ENCODE data around the gene GKN1. TPM values are rescaled to one million over a fixed set of nuclear protein-coding genes. Genes with fewer than 3 reads are reported as not detected.

GKN1 gene
- total and polyA plus RNA-seq, 2 of the 8 experiments (the other 6 are each of a cell fraction or from before 2014, with no cell fraction given) = not detected

GRCh38 chr2:68939962-68940361 is 34.5 kb upstream of the GKN1 start:
- FAIRE-seq (no peak), DNase-seq (ENCODE audit: low read depth in 1 of 2, low spot score in 2 of 2) (no peak)
- ChIA-PET CTCF (ENCODE audit: partially characterized antibody) (interaction anchor here (0.7 to 1.3 kb wide), 2 partner anchors 9 to 103 kb away, joined by 3 read pairs; no protein-coding TSS in a partner anchor), POLR2A (ENCODE audit: partially characterized antibody) (no interaction called here)
- Histone ChIP-seq H2BK120ac (replicated peaks; ENCODE audit: low read depth, low read length) (no peak overlapping the region), H3K4me1 (replicated peaks in 1 of 4; ENCODE audit: control insufficient read depth in 3 of 4, insufficient read depth in 4 of 4, low read length in 3 of 4) (peaks cover 0 to 6% (median 5%) of the 10 kb centered on the region in 4 experiments; a peak in 3 of 7 replicates), H3K14ac (ENCODE audit: insufficient read length) (no peak overlapping the region), H3K79me1 (ENCODE audit: low read depth, low read length) (no peaks in the 10 kb centered on the region), H3K23ac (ENCODE audit: insufficient read length) (no peak overlapping the region), H3K4ac (replicated peaks; ENCODE audit: insufficient read length, low read depth, low read length) (no peak overlapping the region), H4K91ac (replicated peaks; ENCODE audit: insufficient read length, low read length) (no peak overlapping the region), H3K9me3 (ENCODE audit: insufficient read depth in 2 of 2, low read depth in 1 of 2, low read length in 1 of 2) (no peaks in the 10 kb centered on the region; a peak in 1 of 4 replicates), H3K4me2 (ENCODE audit: insufficient read depth in 1 of 2, low read depth in 2 of 2, low read length in 2 of 2) (no peak overlapping the region), H2AK5ac (ENCODE audit: low read depth, low read length) (no peak overlapping the region), H2BK20ac (ENCODE audit: low read length) (no peak overlapping the region), H2BK5ac (ENCODE audit: low read depth, low read length) (no peak overlapping the region), H3K23me2 (ENCODE audit: low read depth, low read length) (peaks cover 4% of the 10 kb centered on the region; the same call in 1 of the 2 replicates), H2BK15ac (ENCODE audit: low read length) (no peak overlapping the region), H3K79me2 (ENCODE audit: control insufficient read depth in 1 of 2, insufficient read depth in 2 of 2, low read length in 2 of 2) (no peaks in the 10 kb centered on the region), H3K4me3 (ENCODE audit: extremely low read depth in 1 of 4, insufficient read depth in 2 of 4, low read depth in 3 of 4, low read length in 4 of 4) (no peak overlapping the region), H4K5ac (ENCODE audit: insufficient read length, low read depth, low read length) (no peak overlapping the region), H3K27ac (ENCODE audit: low read depth, low read length) (no peak overlapping the region), H3K56ac (replicated peaks; ENCODE audit: insufficient read length, low read depth, low read length) (no peak overlapping the region), H4K20me1 (replicated peaks in 1 of 2; ENCODE audit: control insufficient read depth in 1 of 2, insufficient read depth in 2 of 2, low read length in 2 of 2) (no peaks in the 10 kb centered on the region), H4K8ac (ENCODE audit: extremely low read depth, insufficient read depth, low read length) (no peak overlapping the region), H3K18ac (ENCODE audit: extremely low read depth, low read length) (no peak overlapping the region), H2BK12ac (ENCODE audit: low read depth, low read length) (no peak overlapping the region), H2AFZ (ENCODE audit: low read length) (no peak overlapping the region), H3K27me3 (replicated peaks in 1 of 4; ENCODE audit: control insufficient read depth in 3 of 4, extremely low read depth in 1 of 4, insufficient read depth in 3 of 4, low read length in 3 of 4) (no peaks in the 10 kb centered on the region), H3K36me3 (ENCODE audit: control insufficient read depth in 2 of 4, insufficient read depth in 4 of 4, low read length in 3 of 4) (no peaks in the 10 kb centered on the region), H3K9ac (replicated peaks in 1 of 4; ENCODE audit: extremely low read depth in 1 of 4, low read depth in 3 of 4, low read length in 3 of 4) (no peak overlapping the region)
- 88% methylated on average over 1 of the region's 1 CpG; no CpG with 5 or more reads in 1 of the 2 experiments for WGBS, 2 experiments (ENCODE audit: extremely low coverage in 1 of 2, insufficient coverage in 1 of 2, insufficient read length in 1 of 2, insufficient replicate concordance in 2 of 2, low coverage in 1 of 2, low lambda C conversion rate in 2 of 2, missing lambda C conversion rate in 1 of 2)
- TF ChIP-seq RBBP5 (IDR thresholded peaks at IDR 0.05; ENCODE audit: borderline replicate concordance, low read depth, low read length) (no peak), MAFK (IDR thresholded peaks at IDR 0.05; ENCODE audit: low read depth, low read length) (no peak), PHF8 (conservative IDR thresholded peaks at IDR 0.05; ENCODE audit: low read depth, low read length) (no peak), TEAD4 (IDR thresholded peaks at IDR 0.05; ENCODE audit: low read depth, low read length) (no peak)
